Mesothelial cell of epicardium (in vitro differentiated cells): Measurements from ENCODE around the gene PRLR. TPM values are rescaled to one million over a fixed set of nuclear protein-coding genes. Genes with fewer than 3 reads are reported as not detected.
"Not testable (repeated sequence)": the region's sequence is repeated elsewhere in the genome, so short reads cannot be mapped to it uniquely, and the experiment has no call there.

Experiments
- DNase-seq, 2 experiments: peaks; one replicate each; pipeline ENCODE4 v3.0.0; 2021; ENCODE audit warnings: low spot score in 2 of 2; ENCODE audit not compliant: unreplicated experiment in 2 of 2
- H3K27ac Mint-ChIP-seq: 2 replicates; pipeline ENCODE4 v1.8.0; 2021; ENCODE audit warnings: mixed read lengths
- H3K27me3 Mint-ChIP-seq: 2 replicates; pipeline ENCODE4 v1.8.0; 2021; ENCODE audit warnings: low read depth, mixed read lengths
- H3K36me3 Mint-ChIP-seq: 2 replicates; pipeline ENCODE4 v1.8.0; 2021; ENCODE audit warnings: mixed read lengths
- H3K4me1 Mint-ChIP-seq: 2 replicates; pipeline ENCODE4 v1.8.0; 2021; ENCODE audit warnings: mixed read lengths
- H3K4me3 Mint-ChIP-seq: 2 replicates; pipeline ENCODE4 v1.8.0; 2021; ENCODE audit warnings: mild to moderate bottlenecking, moderate library complexity, mixed read lengths
- H3K9me3 Mint-ChIP-seq: 2 replicates; pipeline ENCODE4 v1.8.0; 2021; ENCODE audit warnings: mixed read lengths
- total RNA-seq: library from RNA; stranded (reverse); gene quantifications from 3 replicates; pipeline ENCODE4 v1.2.1, GENCODE V29; 2021
- TF ChIP-seq, protein P1 (sequence below): fragments of 200-600 bp; sonication (generic); IDR thresholded peaks from one replicate; pipeline ENCODE4 v1.5.0; 2021; ENCODE audit warnings: antibody characterized with exemption; ENCODE audit not compliant: unreplicated experiment

Gene PRLR
- total RNA-seq, 1 donor from 2014 or later = 1.2 TPM

DNA sequence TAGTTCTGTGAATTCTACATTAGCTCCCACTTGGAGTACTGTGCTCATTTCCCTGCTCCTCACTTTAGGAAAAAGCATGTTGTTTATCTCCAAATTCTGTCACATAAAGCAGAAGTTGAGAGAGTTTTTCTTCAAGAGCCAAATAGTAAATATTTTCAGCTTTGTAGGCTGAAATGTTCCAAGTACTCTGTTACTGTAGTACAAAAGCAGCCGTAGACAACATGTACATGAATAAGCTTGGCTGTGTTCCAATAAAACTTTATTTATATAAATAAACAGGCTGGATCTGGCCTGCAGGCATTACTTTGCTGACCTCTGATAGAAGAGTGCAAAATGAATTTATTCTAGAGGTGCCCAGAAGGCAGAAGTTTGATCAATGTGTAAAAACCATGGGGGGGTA lies 109.6 kb downstream of the PRLR start:
- Mint-ChIP-seq H3K27me3 (no peaks in the 10 kb centered on the region), H3K4me3 (no peak overlapping the region), H3K36me3 (no peaks in the 10 kb centered on the region), H3K9me3 (no peaks in the 10 kb centered on the region), H3K27ac (no peak overlapping the region), H3K4me1 (peaks cover 4% of the 10 kb centered on the region)
- no peak for DNase-seq
- TF ChIP-seq, protein P1, sequence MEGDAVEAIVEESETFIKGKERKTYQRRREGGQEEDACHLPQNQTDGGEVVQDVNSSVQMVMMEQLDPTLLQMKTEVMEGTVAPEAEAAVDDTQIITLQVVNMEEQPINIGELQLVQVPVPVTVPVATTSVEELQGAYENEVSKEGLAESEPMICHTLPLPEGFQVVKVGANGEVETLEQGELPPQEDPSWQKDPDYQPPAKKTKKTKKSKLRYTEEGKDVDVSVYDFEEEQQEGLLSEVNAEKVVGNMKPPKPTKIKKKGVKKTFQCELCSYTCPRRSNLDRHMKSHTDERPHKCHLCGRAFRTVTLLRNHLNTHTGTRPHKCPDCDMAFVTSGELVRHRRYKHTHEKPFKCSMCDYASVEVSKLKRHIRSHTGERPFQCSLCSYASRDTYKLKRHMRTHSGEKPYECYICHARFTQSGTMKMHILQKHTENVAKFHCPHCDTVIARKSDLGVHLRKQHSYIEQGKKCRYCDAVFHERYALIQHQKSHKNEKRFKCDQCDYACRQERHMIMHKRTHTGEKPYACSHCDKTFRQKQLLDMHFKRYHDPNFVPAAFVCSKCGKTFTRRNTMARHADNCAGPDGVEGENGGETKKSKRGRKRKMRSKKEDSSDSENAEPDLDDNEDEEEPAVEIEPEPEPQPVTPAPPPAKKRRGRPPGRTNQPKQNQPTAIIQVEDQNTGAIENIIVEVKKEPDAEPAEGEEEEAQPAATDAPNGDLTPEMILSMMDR = no peak

DNA sequence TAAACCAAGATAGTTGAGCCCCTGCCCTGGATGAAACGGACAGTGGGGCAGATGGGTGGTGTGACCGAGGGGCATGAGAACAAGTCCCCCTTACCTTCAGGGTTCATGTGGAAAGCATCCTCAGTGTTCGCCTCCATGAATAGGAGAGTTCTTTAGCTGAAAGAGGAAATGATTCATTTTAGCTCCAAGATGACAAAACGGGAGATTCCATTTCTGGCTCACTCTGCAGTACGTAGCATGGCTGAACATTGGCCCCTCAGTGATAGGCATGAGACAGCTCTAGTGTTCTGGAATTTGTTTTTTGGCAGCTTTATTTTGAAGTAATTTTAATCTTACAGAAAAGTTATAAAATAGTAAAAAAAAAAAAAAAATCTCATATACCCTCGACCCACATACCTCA lies 112.3 kb downstream of the PRLR start:
- Mint-ChIP-seq H3K27me3 (no peaks in the 10 kb centered on the region), H3K4me3 (no peak overlapping the region), H3K36me3 (no peaks in the 10 kb centered on the region), H3K27ac (no peak overlapping the region), H3K4me1 (peaks cover 4% of the 10 kb centered on the region), H3K9me3 (peaks cover 3% of the 10 kb centered on the region)
- TF ChIP-seq, protein P1 = no peak
- DNase-seq = no peak

DNA sequence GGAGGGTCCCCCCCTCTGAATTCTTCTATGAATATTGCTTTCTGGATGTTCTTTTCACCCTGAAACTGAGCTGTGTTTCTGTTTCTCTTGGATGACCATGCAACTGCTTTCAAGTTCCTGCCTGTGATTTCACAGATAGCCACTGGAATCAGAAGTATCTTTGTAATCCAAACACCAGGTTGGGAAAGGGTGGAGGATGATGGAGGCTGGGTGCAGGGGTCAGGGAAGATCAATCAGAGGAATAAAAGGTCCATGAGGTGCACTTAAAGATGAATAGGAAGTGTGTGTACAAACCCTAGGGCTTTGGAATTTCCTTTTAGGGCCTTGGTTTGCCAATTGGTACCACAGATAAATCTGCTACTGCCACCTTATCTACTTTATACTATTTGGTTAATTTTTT lies 114.4 kb downstream of the PRLR start:
- peaks cover 3% of the 10 kb centered on the region for H3K9me3 Mint-ChIP-seq
- H3K27ac Mint-ChIP-seq = no peak overlapping the region
- H3K36me3 Mint-ChIP-seq = no peaks in the 10 kb centered on the region
- no peak for DNase-seq
- TF ChIP-seq, protein P1 = no peak
- no peak overlapping the region for H3K4me3 Mint-ChIP-seq
- H3K4me1 Mint-ChIP-seq = peaks cover under 1% of the 10 kb centered on the region
- peaks cover 3% of the 10 kb centered on the region for H3K27me3 Mint-ChIP-seq

DNA sequence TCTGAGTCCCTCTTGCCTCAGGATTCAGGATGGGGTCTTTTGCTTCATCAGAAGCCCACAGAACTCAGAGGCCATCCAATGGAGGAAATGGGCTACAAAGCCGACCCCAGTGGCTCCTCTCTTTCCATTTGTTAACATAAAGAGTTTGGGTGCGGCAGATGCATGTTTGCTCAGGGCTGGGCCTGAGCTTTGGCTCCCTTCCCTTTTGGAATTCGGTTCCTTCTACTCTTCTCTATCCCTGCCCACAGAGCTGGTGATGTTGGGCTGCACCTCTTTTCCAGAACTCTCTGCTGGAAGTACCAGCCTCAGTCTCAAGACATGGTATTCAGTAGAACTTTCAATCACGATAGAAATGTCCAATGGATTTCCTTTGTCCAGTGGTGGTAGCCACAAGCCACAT lies 115.6 kb downstream of the PRLR start:
- H3K36me3 Mint-ChIP-seq = no peaks in the 10 kb centered on the region
- peaks cover 3% of the 10 kb centered on the region for H3K9me3 Mint-ChIP-seq
- no peak for DNase-seq
- peaks cover 3% of the 10 kb centered on the region for H3K27me3 Mint-ChIP-seq
- H3K4me1 Mint-ChIP-seq = no peaks in the 10 kb centered on the region
- no peak overlapping the region for H3K4me3 Mint-ChIP-seq
- no peak overlapping the region for H3K27ac Mint-ChIP-seq
- TF ChIP-seq, protein P1 = no peak

DNA sequence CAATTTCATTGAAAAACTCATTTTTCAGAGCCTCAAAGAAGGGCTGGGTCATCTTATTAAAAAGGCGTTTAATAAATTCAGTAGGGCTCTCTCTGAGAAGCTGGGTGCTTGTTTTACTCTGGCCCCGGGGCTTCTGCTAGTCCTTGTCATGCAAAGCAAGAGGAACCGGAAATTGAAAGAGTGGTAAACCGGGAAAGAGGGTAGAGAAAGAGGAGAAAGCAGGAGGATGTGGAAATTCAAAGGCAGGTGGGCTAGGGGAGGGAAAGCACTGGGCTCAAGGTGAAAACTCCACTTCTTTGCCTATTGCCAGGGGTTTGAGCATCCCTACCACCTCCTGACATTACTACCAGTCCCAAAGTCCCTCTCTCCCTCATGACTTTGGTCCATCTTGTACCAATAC lies 118.0 kb downstream of the PRLR start:
- Mint-ChIP-seq H3K27ac (no peak overlapping the region), H3K4me3 (no peak overlapping the region), H3K4me1 (no peaks in the 10 kb centered on the region), H3K36me3 (no peaks in the 10 kb centered on the region), H3K27me3 (peaks cover 3% of the 10 kb centered on the region), H3K9me3 (peaks cover 20% of the 10 kb centered on the region)
- TF ChIP-seq, protein P1 = no peak
- no peak for DNase-seq

DNA sequence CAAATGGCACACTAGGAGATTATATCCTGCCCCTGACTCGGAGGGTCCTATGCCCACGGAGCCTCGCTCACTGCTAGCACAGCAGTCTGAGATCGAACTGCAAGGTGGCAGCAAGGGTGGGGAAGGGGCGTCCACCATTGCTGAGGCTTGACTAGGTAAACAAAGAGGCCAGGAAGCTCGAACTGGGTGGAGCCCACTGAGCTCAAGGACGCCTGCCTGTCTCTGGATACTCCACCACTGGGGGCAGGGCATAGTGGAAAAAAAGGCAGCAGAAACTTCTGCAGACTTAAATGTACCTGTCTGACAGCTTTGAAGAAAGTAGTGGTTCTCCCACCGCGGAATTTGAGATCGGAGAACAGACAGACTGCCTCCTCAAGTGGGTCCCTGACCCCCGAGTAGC lies 125.7 kb downstream of the PRLR start:
- peaks cover 25% of the 10 kb centered on the region for H3K9me3 Mint-ChIP-seq
- not testable (repeated sequence) for DNase-seq, H3K4me3 Mint-ChIP-seq, H3K36me3 Mint-ChIP-seq, H3K27ac Mint-ChIP-seq, H3K4me1 Mint-ChIP-seq, H3K27me3 Mint-ChIP-seq
